Putamen (tissue), 1 donor: ENCODE data around the gene SRP14.
"Not testable (repeated sequence)": the region's sequence is repeated elsewhere in the genome, so short reads cannot be mapped to it uniquely, and the experiment has no call there.

Source experiments
- DNase-seq: peaks from one replicate; pipeline ENCODE4 v3.0.0-alpha.2; 2016; ENCODE audit warnings: low spot score

Gene SRP14

GRCh38 chr15:40029979-40030893 is 8.7 kb downstream of the SRP14 start:
- DNase-seq = no peak

GRCh38 chr15:40028853-40029252 is 10.1 kb downstream of the SRP14 start:
- DNase-seq = peak; percentile 18

- no peak for DNase-seq
Observed at GRCh38 chr15:40028193-40028592, 10.8 kb downstream of the SRP14 start.

GRCh38 chr15:40016224-40016865 is 22.6 kb downstream of the SRP14 start:
- DNase-seq = no peak

GRCh38 chr15:40014390-40014789 is 24.6 kb downstream of the SRP14 start:
- no peak for DNase-seq

- not testable (repeated sequence) for DNase-seq
Observed at GRCh38 chr15:40013372-40013771, 25.6 kb downstream of the SRP14 start.

- DNase-seq = no peak
Observed at GRCh38 chr15:40011303-40011702, 27.7 kb downstream of the SRP14 start.

GRCh38 chr15:40010686-40011085 is 28.3 kb downstream of the SRP14 start:
- DNase-seq = no peak

GRCh38 chr15:40008061-40008765 is 30.8 kb downstream of the SRP14 start:
- no peak for DNase-seq

- DNase-seq = no peak
Observed at GRCh38 chr15:40006646-40007045, 32.3 kb downstream of the SRP14 start.

GRCh38 chr15:40006003-40006402 is 33.0 kb downstream of the SRP14 start:
- no peak for DNase-seq

- peak; percentile 11 for DNase-seq
Observed at GRCh38 chr15:40003116-40003916, 35.7 kb downstream of the SRP14 start.

GRCh38 chr15:40002295-40002694 is 36.7 kb downstream of the SRP14 start:
- DNase-seq = no peak

GRCh38 chr15:39999538-40000200 is 39.3 kb downstream of the SRP14 start:
- DNase-seq = no peak

GRCh38 chr15:39998511-39999077 is 40.4 kb downstream of the SRP14 start:
- peak; percentile 58 for DNase-seq

- no peak for DNase-seq
Observed at GRCh38 chr15:39997639-39998038, 41.3 kb downstream of the SRP14 start.

- no peak for DNase-seq
Observed at GRCh38 chr15:39997031-39997430, 42.0 kb downstream of the SRP14 start.

- DNase-seq = not testable (repeated sequence)
Observed at GRCh38 chr15:39996228-39996627, 42.8 kb downstream of the SRP14 start.

- not testable (repeated sequence) for DNase-seq
Observed at GRCh38 chr15:39992953-39993352, 46.0 kb downstream of the SRP14 start.

- DNase-seq = no peak
Observed at GRCh38 chr15:39990706-39991105, 48.3 kb downstream of the SRP14 start.

GRCh38 chr15:39987821-39988220 is 51.2 kb downstream of the SRP14 start:
- no peak for DNase-seq
